Endothelial cell of umbilical vein (primary cell): ENCODE results near the gene IER5. TPM values are rescaled to one million over a fixed set of nuclear protein-coding genes. Genes with fewer than 3 reads are reported as not detected.

Experiments
- BruUV-seq: library from RNA; stranded (reverse); fragments of 400-500 nt; replicated peaks from 2 replicates; lab custom pipeline; 2021; lab: Mats Ljungman, UMichigan
- CTCF ChIA-PET: fragments of 300-600, 350-600 bp; sonication (Branson Sonifier 250); formaldehyde crosslinking; loops from one replicate; lab custom pipeline; 2021; ENCODE audit warnings: antibody characterized with exemption, inconsistent platforms; lab: Charles Lee
- POLR2A ChIA-PET: fragments of 300-600, 350-600 bp; sonication (Branson Sonifier 250); formaldehyde crosslinking; loops from one replicate; lab custom pipeline; 2021; ENCODE audit warnings: antibody characterized with exemption, inconsistent platforms; lab: Charles Lee
- DNase-seq: peaks from one replicate; pipeline ENCODE4 v3.0.0-alpha.2; 2011; ENCODE audit warnings: low read depth, low spot score
- FAIRE-seq: peaks from 2 replicates; lab custom pipeline; 2011; peaks lifted over from hg19 to GRCh38; lab: Jason Lieb, UNC
- H2AFZ ChIP-seq: 2 replicates; pipeline ENCODE4 v1.6.0; 2012; ENCODE audit warnings: low read depth, low read length, control low read depth, inconsistent platforms
- H3K27ac ChIP-seq: 2 replicates; pipeline ENCODE4 v1.5.1; 2011; ENCODE audit warnings: low read depth, mild to moderate bottlenecking, control low read depth, low read length, moderate library complexity; ENCODE audit not compliant: insufficient read depth
- H3K27me3 ChIP-seq, 2 experiments: 2 replicates each; pipeline versions ENCODE4 v1.6.0 to v1.6.1; 2011; ENCODE audit warnings: low read length in 2 of 2, mixed read lengths in 1 of 2; ENCODE audit not compliant: control insufficient read depth in 2 of 2, insufficient read depth in 2 of 2
- H3K36me3 ChIP-seq, 2 experiments: 2 replicates in 1 of 2; 3 replicates in 1 of 2; pipeline ENCODE4 v1.5.1; 2011; ENCODE audit warnings: low read length in 2 of 2, mild to moderate bottlenecking in 1 of 2, moderate library complexity in 1 of 2; ENCODE audit not compliant: control insufficient read depth in 2 of 2, insufficient read depth in 2 of 2; ENCODE audit errors: extremely low read depth in 1 of 2
- H3K4me1 ChIP-seq: 3 replicates; pipeline ENCODE4 v1.5.1; 2011; ENCODE audit warnings: mild to moderate bottlenecking, low read length; ENCODE audit not compliant: control insufficient read depth, insufficient read depth; ENCODE audit errors: extremely low read depth
- H3K4me2 ChIP-seq: 2 replicates; pipeline ENCODE4 v1.6.1; 2011; ENCODE audit warnings: low read length, control low read depth, mixed read lengths; ENCODE audit not compliant: insufficient read depth
- H3K4me3 ChIP-seq, 3 experiments: fragments of 200-600 bp in 1 of 3; sonication (generic), shearing (Covaris generic) in 1 of 3; replicated peaks in 1 of 3; 2 replicates each; pipeline ENCODE4 v1.5.1; 2011 to 2016; ENCODE audit warnings: control low read depth in 3 of 3, low read length in 3 of 3, mild to moderate bottlenecking in 2 of 3, inconsistent platforms in 1 of 3, low read depth in 1 of 3, moderate library complexity in 1 of 3; ENCODE audit not compliant: insufficient read depth in 1 of 3
- H3K79me2 ChIP-seq: 2 replicates; pipeline ENCODE4 v1.6.0; 2012; ENCODE audit warnings: low read length, inconsistent platforms; ENCODE audit not compliant: control insufficient read depth, insufficient read depth
- H3K9ac ChIP-seq: replicated peaks from 2 replicates; pipeline ENCODE3; 2011; ENCODE audit warnings: low read length, control low read depth; ENCODE audit not compliant: insufficient read depth; ENCODE audit errors: extremely low read depth
- H3K9me1 ChIP-seq: replicated peaks from 3 replicates; pipeline ENCODE4 v1.6.0; 2011; ENCODE audit warnings: mild to moderate bottlenecking, low read length; ENCODE audit not compliant: control insufficient read depth, insufficient read depth; ENCODE audit errors: extremely low read depth
- H3K9me3 ChIP-seq: replicated peaks from 2 replicates; pipeline ENCODE4 v1.5.1; 2012; ENCODE audit warnings: low read length, inconsistent platforms; ENCODE audit not compliant: control insufficient read depth, insufficient read depth
- H4K20me1 ChIP-seq: replicated peaks from 2 replicates; pipeline ENCODE3; 2011; ENCODE audit warnings: mild to moderate bottlenecking, low read length; ENCODE audit not compliant: control insufficient read depth, insufficient read depth; ENCODE audit errors: extremely low read depth
- EZH2 ChIP-seq: IDR thresholded peaks from 2 replicates; pipeline ENCODE4 v1.6.1; 2012; ENCODE audit warnings: borderline replicate concordance, low read depth, mild to moderate bottlenecking, moderate library complexity, low read length, inconsistent platforms; ENCODE audit not compliant: severe bottlenecking
- FOS ChIP-seq: IDR thresholded peaks from 2 replicates; pipeline ENCODE4 v1.6.1; 2011; ENCODE audit warnings: mild to moderate bottlenecking, low read length, moderate library complexity, borderline replicate concordance; ENCODE audit not compliant: insufficient read depth
- MAX ChIP-seq: IDR thresholded peaks from 2 replicates; pipeline ENCODE4 v1.6.1; 2011; ENCODE audit not compliant: insufficient read depth, insufficient read length
- POLR2A ChIP-seq: IDR thresholded peaks from 2 replicates; pipeline ENCODE4 v1.6.1; 2012; ENCODE audit warnings: low read depth, mild to moderate bottlenecking, control low read depth, low read length
- dilution Hi-C: fragments of 300-500 bp; cut with MboI; formaldehyde crosslinking; loops from one replicate; pipeline ENCODE4 v1.15.0; 2019; ENCODE audit warnings: low sequenced_read_pairs; ENCODE audit not compliant: extremely low pct_ligation_motif_present
- intact Hi-C: fragments of 100-400 bp; cut with micrococcal nuclease; formaldehyde crosslinking; loops from one replicate; pipeline ENCODE4 v1.10.0; 2022
- polyA plus RNA-seq, 4 experiments: library from polyadenylated mRNA; depleted of rRNA in 3 of 4; stranded (reverse) in 3 of 4; unstranded in 1 of 4; fragments of >200 nt; gene quantifications; 2 replicates each; pipeline versions ENCODE4 v1.2.1 to v1.2.3, GENCODE V29; 2011 to 2012; ENCODE audit warnings: missing spikeins in 1 of 4
- total RNA-seq: library from RNA; stranded (reverse); gene quantifications from 2 replicates; pipeline ENCODE4 v1.2.3, GENCODE V29; 2021
- TF ChIP-seq, protein P1 (sequence below), 2 donors: IDR thresholded peaks; 1 replicate in 1 of 2; 2 replicates in 1 of 2; pipeline ENCODE4 v1.5.1; 2011; ENCODE audit warnings: low read length in 2 of 2, mild to moderate bottlenecking in 2 of 2, moderate library complexity in 2 of 2, control low read depth in 1 of 2, inconsistent platforms in 1 of 2, low read depth in 1 of 2; ENCODE audit not compliant: insufficient read depth in 1 of 2; ENCODE audit errors: extremely low read depth in 1 of 2

IER5 gene
- total and polyA plus RNA-seq, 2 donors (not counting 3 experiments of a cell fraction or from before 2014, with no cell fraction given): 6.6 to 14.4 TPM

GRCh38 chr1:181049378-181049777 is 39.1 kb upstream of the IER5 start:
- no TSS peak for BruUV-seq

More at GRCh38 chr1:181049378-181049777, 39.1 kb upstream of the IER5 start:
- Histone ChIP-seq H3K9me3 (no peaks in the 10 kb centered on the region), H3K27ac (no peak overlapping the region), H2AFZ (no peak overlapping the region), H3K4me2 (no peak overlapping the region), H3K9ac (no peak overlapping the region), H3K4me3 (no peak overlapping the region), H3K27me3 (peaks cover 0 to 2% of the 10 kb centered on the region in 2 experiments), H3K9me1 (no peaks in the 10 kb centered on the region), H4K20me1 (no peaks in the 10 kb centered on the region), H3K36me3 (no peaks in the 10 kb centered on the region), H3K4me1 (no peaks in the 10 kb centered on the region), H3K79me2 (no peaks in the 10 kb centered on the region)
- ChIA-PET CTCF (no interaction called here), POLR2A (no interaction called here)
- DNase-seq (no peak), FAIRE-seq (no peak)
- intact Hi-C loops: no loop called here
- TF ChIP-seq, protein P1, sequence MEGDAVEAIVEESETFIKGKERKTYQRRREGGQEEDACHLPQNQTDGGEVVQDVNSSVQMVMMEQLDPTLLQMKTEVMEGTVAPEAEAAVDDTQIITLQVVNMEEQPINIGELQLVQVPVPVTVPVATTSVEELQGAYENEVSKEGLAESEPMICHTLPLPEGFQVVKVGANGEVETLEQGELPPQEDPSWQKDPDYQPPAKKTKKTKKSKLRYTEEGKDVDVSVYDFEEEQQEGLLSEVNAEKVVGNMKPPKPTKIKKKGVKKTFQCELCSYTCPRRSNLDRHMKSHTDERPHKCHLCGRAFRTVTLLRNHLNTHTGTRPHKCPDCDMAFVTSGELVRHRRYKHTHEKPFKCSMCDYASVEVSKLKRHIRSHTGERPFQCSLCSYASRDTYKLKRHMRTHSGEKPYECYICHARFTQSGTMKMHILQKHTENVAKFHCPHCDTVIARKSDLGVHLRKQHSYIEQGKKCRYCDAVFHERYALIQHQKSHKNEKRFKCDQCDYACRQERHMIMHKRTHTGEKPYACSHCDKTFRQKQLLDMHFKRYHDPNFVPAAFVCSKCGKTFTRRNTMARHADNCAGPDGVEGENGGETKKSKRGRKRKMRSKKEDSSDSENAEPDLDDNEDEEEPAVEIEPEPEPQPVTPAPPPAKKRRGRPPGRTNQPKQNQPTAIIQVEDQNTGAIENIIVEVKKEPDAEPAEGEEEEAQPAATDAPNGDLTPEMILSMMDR (IDR thresholded peaks at IDR 0.05; ENCODE audit: extremely low read depth in 1 of 2, insufficient read depth in 1 of 2, low read depth in 1 of 2, low read length in 2 of 2): no peak
- no peak for TF ChIP-seq EZH2
- TF ChIP-seq MAX: no peak
- no peak for TF ChIP-seq FOS
- no peak for TF ChIP-seq POLR2A
- dilution Hi-C loops: no loop called here
